Measurements from ENCODE around the gene PEX16.

GRCh38 chr11:45934580-45935318, 17.1 kb upstream of the PEX16 start:
- TF ChIP-seq CTCF (IDR thresholded peaks at IDR 0.05; ENCODE audit: low read depth, low read length, poor library complexity, severe bottlenecking) (no peak), EZH2phosphoT487 (IDR thresholded peaks at IDR 0.05; ENCODE audit: borderline replicate concordance, low read length) (no peak)
